NB4 (cell line): ENCODE data around the gene GPC1.

ENCODE experiments used
- DNase-seq: peaks from one replicate; pipeline ENCODE4 v3.0.0; 2010; ENCODE audit warnings: low read depth
- H3K4me3 ChIP-seq: one replicate; pipeline ENCODE4 v1.5.1; 2011; ENCODE audit warnings: mild to moderate bottlenecking, low read depth, low read length, moderate library complexity
- MAX ChIP-seq: IDR thresholded peaks from 2 replicates; pipeline ENCODE4 v1.6.1; 2011; ENCODE audit warnings: low read depth, low read length
- MYC ChIP-seq: IDR thresholded peaks from 2 replicates; pipeline ENCODE4 v1.6.1; 2011; ENCODE audit warnings: low read depth, low read length
- POLR2A ChIP-seq: IDR thresholded peaks from 2 replicates; pipeline ENCODE4 v1.6.1; 2011; ENCODE audit warnings: mild to moderate bottlenecking; ENCODE audit not compliant: insufficient read length; ENCODE audit errors: extremely low read depth
- TF ChIP-seq, protein P1 (sequence below): IDR thresholded peaks from one replicate; pipeline ENCODE4 v1.5.1; 2012; ENCODE audit warnings: low read depth, low read length

The GPC1 gene

DNA sequence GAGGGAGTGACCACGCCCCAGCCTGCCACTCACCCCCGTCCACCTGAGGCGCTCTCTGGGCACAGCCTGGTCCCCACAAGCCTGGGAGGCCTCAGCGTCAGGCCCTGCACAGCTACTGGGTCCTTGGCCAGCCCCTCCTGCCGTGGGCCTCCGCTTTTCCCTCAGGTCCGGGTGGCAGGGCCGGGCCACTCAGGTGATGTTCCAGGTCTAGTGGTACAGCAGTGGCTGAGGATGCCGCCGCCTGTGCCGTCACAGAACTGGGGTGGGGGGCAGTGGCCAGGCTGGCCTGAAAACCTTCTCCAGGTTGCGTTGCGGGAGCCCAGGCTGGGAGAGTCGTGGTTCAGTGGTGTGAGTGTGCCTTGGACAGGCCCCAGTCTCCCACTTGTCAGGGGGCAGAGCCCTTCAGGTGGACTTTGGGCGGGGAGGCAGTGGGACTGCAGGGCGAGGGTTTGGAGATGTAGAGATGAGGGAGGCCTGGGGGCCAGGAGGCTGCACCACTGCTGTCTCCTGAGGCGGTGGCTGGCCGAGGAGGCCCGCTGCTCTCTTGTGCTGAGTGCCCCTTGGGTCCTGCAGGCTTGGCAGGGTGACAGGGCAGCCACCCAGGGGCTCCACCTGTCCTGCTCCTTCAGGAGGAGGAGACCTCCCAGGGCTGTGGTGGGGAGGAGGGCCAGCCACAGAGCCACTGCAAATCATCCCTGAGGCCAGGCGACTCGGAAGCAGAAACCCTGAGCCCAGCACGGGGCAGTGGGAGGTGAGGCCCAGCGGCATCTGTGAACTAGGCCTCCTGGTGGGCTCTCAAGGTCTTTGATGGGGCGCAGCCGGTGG, 7.6 kb downstream of the GPC1 start:
- no peak for TF ChIP-seq MYC
- no peak for TF ChIP-seq POLR2A
- TF ChIP-seq, protein P1, sequence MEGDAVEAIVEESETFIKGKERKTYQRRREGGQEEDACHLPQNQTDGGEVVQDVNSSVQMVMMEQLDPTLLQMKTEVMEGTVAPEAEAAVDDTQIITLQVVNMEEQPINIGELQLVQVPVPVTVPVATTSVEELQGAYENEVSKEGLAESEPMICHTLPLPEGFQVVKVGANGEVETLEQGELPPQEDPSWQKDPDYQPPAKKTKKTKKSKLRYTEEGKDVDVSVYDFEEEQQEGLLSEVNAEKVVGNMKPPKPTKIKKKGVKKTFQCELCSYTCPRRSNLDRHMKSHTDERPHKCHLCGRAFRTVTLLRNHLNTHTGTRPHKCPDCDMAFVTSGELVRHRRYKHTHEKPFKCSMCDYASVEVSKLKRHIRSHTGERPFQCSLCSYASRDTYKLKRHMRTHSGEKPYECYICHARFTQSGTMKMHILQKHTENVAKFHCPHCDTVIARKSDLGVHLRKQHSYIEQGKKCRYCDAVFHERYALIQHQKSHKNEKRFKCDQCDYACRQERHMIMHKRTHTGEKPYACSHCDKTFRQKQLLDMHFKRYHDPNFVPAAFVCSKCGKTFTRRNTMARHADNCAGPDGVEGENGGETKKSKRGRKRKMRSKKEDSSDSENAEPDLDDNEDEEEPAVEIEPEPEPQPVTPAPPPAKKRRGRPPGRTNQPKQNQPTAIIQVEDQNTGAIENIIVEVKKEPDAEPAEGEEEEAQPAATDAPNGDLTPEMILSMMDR = no peak
- TF ChIP-seq MAX = no peak
- DNase-seq = no peak
- H3K4me3 ChIP-seq = no peak overlapping the region

- TF ChIP-seq MAX = no peak
- DNase-seq = no peak
- H3K4me3 ChIP-seq = no peak overlapping the region
These were observed 8.4 kb downstream of the GPC1 start for GRCh38 chr2:240443891-240444301.

DNA sequence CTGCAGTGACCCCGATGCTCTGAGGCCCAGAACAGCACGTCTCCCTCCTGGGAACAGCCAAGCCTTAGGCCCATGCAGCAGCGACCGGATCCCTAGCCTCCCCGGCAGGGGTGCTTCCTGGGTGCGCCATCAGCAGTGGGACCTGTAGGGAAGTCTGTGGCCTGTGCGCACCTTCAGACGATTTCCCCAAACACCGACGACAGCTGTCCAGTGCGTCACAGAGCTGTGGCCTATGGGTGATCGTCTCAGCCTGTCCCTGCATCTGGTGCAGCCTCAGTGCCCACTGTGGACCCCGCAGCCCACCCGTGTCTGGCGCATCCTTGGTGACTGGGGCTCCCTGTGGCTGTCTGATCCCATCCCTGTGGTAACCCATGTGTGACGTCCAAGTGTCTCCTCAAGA, 9.0 kb downstream of the GPC1 start:
- TF ChIP-seq MYC (no peak), POLR2A (no peak), MAX (no peak)
- H3K4me3 ChIP-seq = no peak overlapping the region
- no peak for DNase-seq

GRCh38 chr2:240445961-240446663, 10.6 kb downstream of the GPC1 start:
- DNase-seq = peak; percentile 47
- H3K4me3 ChIP-seq = no peak overlapping the region
- TF ChIP-seq POLR2A = no peak
- TF ChIP-seq MYC = no peak
- TF ChIP-seq, protein P1 = no peak
- TF ChIP-seq MAX = no peak

GRCh38 chr2:240446664-240447175, 11.3 kb downstream of the GPC1 start:
- H3K4me3 ChIP-seq = no peak overlapping the region
- no peak for DNase-seq
- TF ChIP-seq MAX = no peak
- TF ChIP-seq, protein P1 = no peak
- no peak for TF ChIP-seq POLR2A
- TF ChIP-seq MYC = no peak

DNA sequence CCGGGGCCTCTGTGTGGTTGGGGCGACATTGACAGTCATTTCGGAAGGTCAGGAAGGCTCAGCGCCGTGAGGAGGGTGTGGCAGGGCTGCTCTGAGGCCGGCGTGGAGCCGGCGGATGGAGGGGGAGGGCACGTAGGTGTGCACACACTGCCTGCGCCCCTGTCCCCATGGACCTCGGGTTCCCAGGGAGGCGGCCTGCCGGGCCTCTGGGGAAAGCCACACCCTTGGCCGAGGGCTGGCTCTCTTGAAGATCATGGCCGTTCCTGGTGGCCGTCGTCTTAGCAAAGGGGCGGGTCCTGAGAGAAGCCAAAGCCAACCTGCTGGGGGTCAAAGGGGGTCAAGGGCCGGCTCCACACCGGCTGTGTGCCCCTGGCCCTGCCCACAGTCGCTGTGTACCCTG, 11.9 kb downstream of the GPC1 start:
- DNase-seq = no peak
- H3K4me3 ChIP-seq = no peak overlapping the region
- TF ChIP-seq MAX = no peak
- no peak for TF ChIP-seq POLR2A
- TF ChIP-seq, protein P1 = no peak
- TF ChIP-seq MYC = no peak
